ENCODE measurements around the gene TMEM179.

TMEM179 gene

DNA sequence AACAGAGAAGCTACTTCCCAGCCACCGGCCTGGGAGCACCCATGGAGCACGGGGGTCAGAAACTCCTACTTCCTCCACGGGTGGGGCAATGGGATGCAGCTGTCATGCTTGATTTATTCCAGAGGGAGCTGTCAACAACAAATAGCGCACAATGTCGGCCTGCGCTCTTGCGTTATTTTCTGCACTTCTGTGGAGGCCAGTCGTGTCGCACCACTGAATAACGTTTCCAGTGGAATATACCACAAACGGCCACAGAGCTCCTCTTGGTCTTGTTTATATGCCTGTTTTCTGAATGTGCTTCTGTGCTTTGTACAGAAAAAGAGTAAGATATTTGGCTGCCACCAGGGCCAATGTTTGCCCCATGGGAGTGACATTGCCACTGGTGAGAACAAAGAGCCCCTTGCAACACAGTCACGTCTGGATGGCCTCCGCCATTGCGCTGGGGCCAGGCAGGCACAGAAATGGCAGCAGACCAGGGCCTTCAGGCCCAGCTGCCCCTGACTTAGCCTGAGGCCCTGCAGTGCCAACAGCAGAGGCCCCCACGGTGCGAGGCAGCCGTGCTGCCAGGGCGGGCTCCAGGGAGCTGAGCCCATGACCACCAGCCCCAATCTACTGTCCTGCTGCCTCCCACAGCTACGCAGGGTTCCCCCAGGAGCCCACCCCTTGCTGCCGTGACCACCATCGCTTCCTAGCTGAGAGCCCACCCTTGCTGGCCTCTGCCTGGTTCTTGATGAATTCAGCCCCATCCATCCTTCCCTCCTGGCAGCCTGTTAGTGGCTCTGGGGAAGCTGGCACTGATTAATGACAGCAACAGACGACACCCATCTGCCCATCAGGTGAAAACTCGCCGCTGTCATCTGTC, 28.9 kb upstream of the TMEM179 start:
- no peak overlapping the region for H3K4me3 ChIP-seq (ENCODE audit: low read depth, low read length)
- in situ Hi-C loops (cut with HindIII; ENCODE audit: low sequenced_read_pairs), result no loop called here
- DNase-seq (ENCODE audit: low read depth), result no peak
- TF ChIP-seq, protein P1, sequence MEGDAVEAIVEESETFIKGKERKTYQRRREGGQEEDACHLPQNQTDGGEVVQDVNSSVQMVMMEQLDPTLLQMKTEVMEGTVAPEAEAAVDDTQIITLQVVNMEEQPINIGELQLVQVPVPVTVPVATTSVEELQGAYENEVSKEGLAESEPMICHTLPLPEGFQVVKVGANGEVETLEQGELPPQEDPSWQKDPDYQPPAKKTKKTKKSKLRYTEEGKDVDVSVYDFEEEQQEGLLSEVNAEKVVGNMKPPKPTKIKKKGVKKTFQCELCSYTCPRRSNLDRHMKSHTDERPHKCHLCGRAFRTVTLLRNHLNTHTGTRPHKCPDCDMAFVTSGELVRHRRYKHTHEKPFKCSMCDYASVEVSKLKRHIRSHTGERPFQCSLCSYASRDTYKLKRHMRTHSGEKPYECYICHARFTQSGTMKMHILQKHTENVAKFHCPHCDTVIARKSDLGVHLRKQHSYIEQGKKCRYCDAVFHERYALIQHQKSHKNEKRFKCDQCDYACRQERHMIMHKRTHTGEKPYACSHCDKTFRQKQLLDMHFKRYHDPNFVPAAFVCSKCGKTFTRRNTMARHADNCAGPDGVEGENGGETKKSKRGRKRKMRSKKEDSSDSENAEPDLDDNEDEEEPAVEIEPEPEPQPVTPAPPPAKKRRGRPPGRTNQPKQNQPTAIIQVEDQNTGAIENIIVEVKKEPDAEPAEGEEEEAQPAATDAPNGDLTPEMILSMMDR (IDR thresholded peaks at IDR 0.05; ENCODE audit: low read depth, low read length, missing control alignments), result no peak

DNA sequence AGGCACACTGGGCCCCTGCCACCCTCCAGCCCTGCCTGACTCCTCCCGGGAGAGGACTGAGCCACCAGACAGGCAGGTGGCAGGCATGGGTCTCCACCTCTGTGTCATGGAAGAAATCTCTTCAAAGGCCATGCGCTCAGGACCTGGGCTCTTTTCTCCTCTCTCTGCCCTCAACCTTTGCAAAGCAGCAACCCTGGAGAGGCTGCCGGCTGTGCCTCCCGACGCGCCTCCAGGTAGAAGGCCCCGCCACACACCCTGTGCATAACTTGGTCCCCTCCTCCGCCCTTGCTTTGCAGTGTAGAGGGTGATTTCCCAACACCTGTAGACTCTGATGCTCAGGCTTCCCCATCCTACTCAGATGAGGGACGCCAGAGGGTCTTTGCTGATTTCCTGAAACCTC, 28.2 kb upstream of the TMEM179 start:
- no peak overlapping the region for H3K4me3 ChIP-seq (ENCODE audit: low read depth, low read length)
- DNase-seq (ENCODE audit: low read depth), result no peak
- TF ChIP-seq, protein P1 (IDR thresholded peaks at IDR 0.05; ENCODE audit: low read depth, low read length, missing control alignments), result no peak
- in situ Hi-C loops (cut with HindIII; ENCODE audit: low sequenced_read_pairs), result no loop called here

- no peak for DNase-seq (ENCODE audit: low read depth)
- in situ Hi-C loops (cut with HindIII; ENCODE audit: low sequenced_read_pairs), result no loop called here
- no peak overlapping the region for H3K4me3 ChIP-seq (ENCODE audit: low read depth, low read length)
- TF ChIP-seq, protein P1 (IDR thresholded peaks at IDR 0.05; ENCODE audit: low read depth, low read length, missing control alignments), result no peak
Measured at GRCh38 chr14:104624939-104625338, 20.4 kb upstream of the TMEM179 start.

GRCh38 chr14:104614126-104614812, 9.7 kb upstream of the TMEM179 start:
- no peak for DNase-seq (ENCODE audit: low read depth)
- in situ Hi-C loops (cut with HindIII; ENCODE audit: low sequenced_read_pairs), result loop anchor here (10.0 kb wide), 2 partner anchors 489 to 549 kb away; no protein-coding TSS in a partner anchor
- no peak overlapping the region for H3K4me3 ChIP-seq (ENCODE audit: low read depth, low read length)
- TF ChIP-seq, protein P1 (IDR thresholded peaks at IDR 0.05; ENCODE audit: low read depth, low read length, missing control alignments), result no peak

GRCh38 chr14:104611881-104612280, 7.3 kb upstream of the TMEM179 start:
- in situ Hi-C loops (cut with HindIII; ENCODE audit: low sequenced_read_pairs), result loop anchor here (10.0 kb wide), 2 partner anchors 487 to 547 kb away; no protein-coding TSS in a partner anchor
- no peak for DNase-seq (ENCODE audit: low read depth)
- TF ChIP-seq, protein P1 (IDR thresholded peaks at IDR 0.05; ENCODE audit: low read depth, low read length, missing control alignments), result no peak
- H3K4me3 ChIP-seq (ENCODE audit: low read depth, low read length), result no peak overlapping the region

- TF ChIP-seq, protein P1 (IDR thresholded peaks at IDR 0.05; ENCODE audit: low read depth, low read length, missing control alignments), result no peak
- H3K4me3 ChIP-seq (ENCODE audit: low read depth, low read length), result no peak overlapping the region
- no peak for DNase-seq (ENCODE audit: low read depth)
- in situ Hi-C loops (cut with HindIII; ENCODE audit: low sequenced_read_pairs), result loop anchor here (10.0 kb wide), 2 partner anchors 486 to 546 kb away; no protein-coding TSS in a partner anchor
Measured at GRCh38 chr14:104610749-104611310, 6.3 kb upstream of the TMEM179 start.
